Spleen (tissue), 7 donors: ENCODE results near the gene CFC1.
"Not testable (repeated sequence)": the region's sequence is repeated elsewhere in the genome, so short reads cannot be mapped to it uniquely, and the experiment has no call there.

Experiments used
- POLR2AphosphoS5 ChIP-seq, 3 donors: sonication (generic); formaldehyde crosslinking; IDR thresholded peaks; one replicate each; pipeline ENCODE4 v1.5.1; 2017; ENCODE audit warnings: antibody characterized with exemption in 3 of 3
- TF ChIP-seq, protein P1 (sequence below), 11 experiments: fragments of 200-600 bp in 7 of 11; fragments of 450-650 bp in 4 of 11; sonication (generic) in 4 of 11; IDR thresholded peaks in 8 of 11; conservative IDR thresholded peaks in 3 of 11; 1 replicate in 7 of 11; 2 replicates in 4 of 11; pipeline versions ENCODE4 v1.4.0 to v1.8.0; 2016 to 2021; ENCODE audit warnings: antibody characterized with exemption in 11 of 11, inconsistent platforms in 4 of 11, mild to moderate bottlenecking in 1 of 11
- donor health status: DM: no; HTN: no; CAD: no; lungs with moderate emphysema.
- donor health status: DM: no; HTN: no; CAD: no.
- donor health status: DM: no; HTN: no; CAD: no.

DNA sequence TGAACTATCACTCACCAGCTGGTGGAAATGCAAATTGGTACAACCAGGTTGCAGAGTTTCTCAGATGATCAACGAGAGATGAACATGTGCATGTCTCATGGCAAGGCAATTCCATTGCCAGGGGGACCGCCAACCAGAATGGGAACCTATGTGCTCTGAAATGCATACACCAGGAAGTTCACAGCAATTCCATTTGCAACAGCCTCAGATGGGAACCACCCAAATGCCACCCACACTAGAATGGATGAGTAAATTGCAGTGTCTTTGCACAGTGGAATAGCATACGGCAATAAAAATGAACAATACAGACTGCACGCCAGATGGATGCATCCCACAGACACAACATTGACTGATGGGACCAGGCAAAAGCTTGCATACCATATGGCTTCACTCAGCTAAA, 56.6 kb downstream of the CFC1 start:
- TF ChIP-seq, protein P1, sequence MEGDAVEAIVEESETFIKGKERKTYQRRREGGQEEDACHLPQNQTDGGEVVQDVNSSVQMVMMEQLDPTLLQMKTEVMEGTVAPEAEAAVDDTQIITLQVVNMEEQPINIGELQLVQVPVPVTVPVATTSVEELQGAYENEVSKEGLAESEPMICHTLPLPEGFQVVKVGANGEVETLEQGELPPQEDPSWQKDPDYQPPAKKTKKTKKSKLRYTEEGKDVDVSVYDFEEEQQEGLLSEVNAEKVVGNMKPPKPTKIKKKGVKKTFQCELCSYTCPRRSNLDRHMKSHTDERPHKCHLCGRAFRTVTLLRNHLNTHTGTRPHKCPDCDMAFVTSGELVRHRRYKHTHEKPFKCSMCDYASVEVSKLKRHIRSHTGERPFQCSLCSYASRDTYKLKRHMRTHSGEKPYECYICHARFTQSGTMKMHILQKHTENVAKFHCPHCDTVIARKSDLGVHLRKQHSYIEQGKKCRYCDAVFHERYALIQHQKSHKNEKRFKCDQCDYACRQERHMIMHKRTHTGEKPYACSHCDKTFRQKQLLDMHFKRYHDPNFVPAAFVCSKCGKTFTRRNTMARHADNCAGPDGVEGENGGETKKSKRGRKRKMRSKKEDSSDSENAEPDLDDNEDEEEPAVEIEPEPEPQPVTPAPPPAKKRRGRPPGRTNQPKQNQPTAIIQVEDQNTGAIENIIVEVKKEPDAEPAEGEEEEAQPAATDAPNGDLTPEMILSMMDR (IDR thresholded peaks at IDR 0.05 in 8 of 11, conservative IDR thresholded peaks at IDR 0.05 in 3 of 11), result not testable (repeated sequence)
- TF ChIP-seq POLR2AphosphoS5 (IDR thresholded peaks at IDR 0.05), result not testable (repeated sequence)
